Neural cell (in vitro differentiated cells): ENCODE results near the gene FTCDNL1. TPM values are rescaled to one million over a fixed set of nuclear protein-coding genes. Genes with fewer than 3 reads are reported as not detected.

Experiments
- H2AFZ ChIP-seq: fragments of 200-600, 300-800 bp; sonication (generic), shearing (Covaris generic); 2 replicates; pipeline ENCODE4 v1.6.0; 2014; ENCODE audit warnings: low read depth, mild to moderate bottlenecking, antibody characterized with exemption, low read length, moderate library complexity
- H3F3A ChIP-seq: fragments of 200-600 bp; shearing (Covaris generic); 2 replicates; pipeline ENCODE4 v1.6.1; 2016; ENCODE audit warnings: mild to moderate bottlenecking, moderate library complexity, mixed read lengths, antibody characterized with exemption, low read length; ENCODE audit not compliant: insufficient read depth, poor library complexity, severe bottlenecking
- H3K27ac ChIP-seq: fragments of 200-600, 300-800 bp; sonication (generic), shearing (Covaris generic); 2 replicates; pipeline ENCODE4 v1.5.1; 2014; ENCODE audit warnings: mild to moderate bottlenecking, low read length, moderate library complexity
- H3K27me3 ChIP-seq: fragments of 300-800, 200-600 bp; sonication (generic), shearing (Covaris generic); 2 replicates; pipeline ENCODE4 v1.6.0; 2014; ENCODE audit warnings: mild to moderate bottlenecking, low read depth, low read length, moderate library complexity; ENCODE audit not compliant: insufficient read depth
- H3K36me3 ChIP-seq: fragments of 300-800, 200-600 bp; sonication (generic), shearing (Covaris generic); 2 replicates; pipeline ENCODE4 v1.5.1; 2014; ENCODE audit warnings: mild to moderate bottlenecking, antibody characterized with exemption, low read length, moderate library complexity; ENCODE audit not compliant: insufficient read depth
- H3K4me2 ChIP-seq: fragments of 300-800, 200-600 bp; sonication (generic), shearing (Covaris generic); 2 replicates; pipeline ENCODE4 v1.6.0; 2014; ENCODE audit warnings: mild to moderate bottlenecking, low read length
- H3K4me3 ChIP-seq: fragments of 300-800, 200-600 bp; sonication (generic), shearing (Covaris generic); 2 replicates; pipeline ENCODE4 v1.5.1; 2014; ENCODE audit warnings: mild to moderate bottlenecking, low read length, moderate library complexity
- H3K79me2 ChIP-seq: fragments of 200-600 bp; shearing (Covaris generic); replicated peaks from 2 replicates; pipeline ENCODE4 v1.6.0; 2014; ENCODE audit warnings: mild to moderate bottlenecking, low read length, moderate library complexity; ENCODE audit not compliant: insufficient read depth
- H3K9ac ChIP-seq: fragments of 300-800, 200-600 bp; sonication (generic), shearing (Covaris generic); 2 replicates; pipeline ENCODE4 v1.6.1; 2016; ENCODE audit warnings: mild to moderate bottlenecking, low read length, mixed read lengths
- H3K9me2 ChIP-seq: fragments of 200-600 bp; shearing (Covaris generic); 2 replicates; pipeline ENCODE4 v1.6.1; 2016; ENCODE audit warnings: mild to moderate bottlenecking, low read length, mixed read lengths; ENCODE audit not compliant: insufficient read depth
- H3K9me3 ChIP-seq: fragments of 200-600, 300-800 bp; sonication (generic), shearing (Covaris generic); 2 replicates; pipeline ENCODE4 v1.6.1; 2016; ENCODE audit warnings: mild to moderate bottlenecking, mixed run types, low read length, moderate library complexity, mixed read lengths
- H4K20me1 ChIP-seq: fragments of 200-600 bp; shearing (Covaris generic); 2 replicates; pipeline ENCODE4 v1.6.1; 2016; ENCODE audit warnings: mild to moderate bottlenecking, mixed run types; ENCODE audit not compliant: insufficient read depth
- CTCF ChIP-seq: fragments of 450-650 bp; IDR thresholded peaks from 2 replicates; pipeline ENCODE4 v1.5.1; 2014; ENCODE audit warnings: antibody characterized with exemption, mild to moderate bottlenecking, moderate library complexity; ENCODE audit not compliant: poor library complexity, severe bottlenecking
- EP300 ChIP-seq: fragments of 450-650 bp; conservative IDR thresholded peaks from 2 replicates; pipeline ENCODE4 v1.6.1; 2014; ENCODE audit warnings: antibody characterized with exemption, mild to moderate bottlenecking, moderate library complexity; ENCODE audit not compliant: poor library complexity, severe bottlenecking
- EZH2 ChIP-seq: fragments of 200-600, 300-800 bp; shearing (Covaris generic), sonication (generic); IDR thresholded peaks from 2 replicates; pipeline ENCODE4 v1.6.1; 2014; ENCODE audit warnings: antibody characterized with exemption, low read length, borderline replicate concordance, mild to moderate bottlenecking; ENCODE audit not compliant: insufficient read depth, poor library complexity, severe bottlenecking
- MXI1 ChIP-seq: fragments of 450-650 bp; conservative IDR thresholded peaks from 2 replicates; pipeline ENCODE4 v1.6.1; 2014; ENCODE audit warnings: antibody characterized with exemption, mild to moderate bottlenecking; ENCODE audit not compliant: poor library complexity, severe bottlenecking
- POLR2AphosphoS5 ChIP-seq: IDR thresholded peaks from 2 replicates; pipeline ENCODE4 v1.6.1; 2012
- RAD21 ChIP-seq: fragments of 450-650 bp; conservative IDR thresholded peaks from 2 replicates; pipeline ENCODE4 v1.6.1; 2014; ENCODE audit warnings: antibody characterized with exemption, mild to moderate bottlenecking, moderate library complexity
- REST ChIP-seq: IDR thresholded peaks from 2 replicates; pipeline ENCODE4 v1.6.1; 2012; ENCODE audit warnings: borderline replicate concordance
- SMC3 ChIP-seq: fragments of 450-650 bp; conservative IDR thresholded peaks from 2 replicates; pipeline ENCODE4 v1.6.1; 2014; ENCODE audit warnings: antibody characterized with exemption, mild to moderate bottlenecking, moderate library complexity; ENCODE audit not compliant: poor library complexity
- TAF1 ChIP-seq: IDR thresholded peaks from 2 replicates; pipeline ENCODE4 v1.6.1; 2012; ENCODE audit warnings: low read depth
- polyA plus RNA-seq: library from polyadenylated mRNA; depleted of rRNA; stranded (reverse); fragments of >200 nt; gene quantifications from 2 replicates; pipeline ENCODE4 v1.2.3, GENCODE V29; 2014

Gene FTCDNL1
- polyA plus RNA-seq, 1 donor from 2014 or later = not detected

- H3K27me3 ChIP-seq = no peaks in the 10 kb centered on the region
- no peak overlapping the region for H2AFZ ChIP-seq
- H4K20me1 ChIP-seq = no peaks in the 10 kb centered on the region
- no peak for TF ChIP-seq RAD21
- no peak for TF ChIP-seq EZH2
- TF ChIP-seq TAF1 = no peak
- TF ChIP-seq POLR2AphosphoS5 = no peak
- no peak for TF ChIP-seq CTCF
- no peak for TF ChIP-seq REST
- no peak for TF ChIP-seq EP300
- TF ChIP-seq SMC3 = no peak
- no peak for TF ChIP-seq MXI1
- H3K9me2 ChIP-seq = no peaks in the 10 kb centered on the region
- no peaks in the 10 kb centered on the region for H3K9me3 ChIP-seq
- no peak overlapping the region for H3K9ac ChIP-seq
- no peaks in the 10 kb centered on the region for H3F3A ChIP-seq
- no peaks in the 10 kb centered on the region for H3K36me3 ChIP-seq
- H3K4me3 ChIP-seq = no peak overlapping the region
- H3K27ac ChIP-seq = no peak overlapping the region
- H3K79me2 ChIP-seq = no peaks in the 10 kb centered on the region
- H3K4me2 ChIP-seq = no peak overlapping the region
Measured at GRCh38 chr2:199742884-199743283, 108.1 kb downstream of the FTCDNL1 start.

GRCh38 chr2:199740111-199740428 is 110.9 kb downstream of the FTCDNL1 start:
- no peaks in the 10 kb centered on the region for H3K79me2 ChIP-seq
- no peaks in the 10 kb centered on the region for H3K27me3 ChIP-seq
- no peaks in the 10 kb centered on the region for H3K36me3 ChIP-seq
- H3F3A ChIP-seq = no peaks in the 10 kb centered on the region
- no peak overlapping the region for H3K4me2 ChIP-seq
- no peak overlapping the region for H2AFZ ChIP-seq
- H4K20me1 ChIP-seq = no peaks in the 10 kb centered on the region
- no peak for TF ChIP-seq POLR2AphosphoS5
- no peak for TF ChIP-seq EZH2
- TF ChIP-seq SMC3 = peak; percentile 15
- H3K27ac ChIP-seq = no peak overlapping the region
- no peaks in the 10 kb centered on the region for H3K9me2 ChIP-seq
- no peaks in the 10 kb centered on the region for H3K9me3 ChIP-seq
- H3K4me3 ChIP-seq = no peak overlapping the region
- H3K9ac ChIP-seq = no peak overlapping the region
